Activated naive CD4-positive, alpha-beta T cell treated with anti-CD3 and anti-CD28 coated beads, Interleukin-2, amount 10 ng/mL, durations not matched to agents 7 days and 5 days (primary cell): ENCODE measurements around the gene RIPOR2.
"Not testable (repeated sequence)": the region's sequence is repeated elsewhere in the genome, so short reads cannot be mapped to it uniquely, and the experiment has no call there.

Experiments used
- CTCF ChIA-PET: fragments of 350-600 bp; sonication (Branson Sonifier 250); formaldehyde crosslinking; loops from one replicate; lab custom pipeline; 2021; ENCODE audit warnings: antibody characterized with exemption; lab: Charles Lee
- DNase-seq: peaks from one replicate; pipeline ENCODE4 v3.0.0-alpha.2; 2020
- H3K27ac Mint-ChIP-seq: one replicate; pipeline ENCODE4 v1.8.0; 2021; ENCODE audit warnings: mild to moderate bottlenecking, moderate library complexity, mixed read lengths
- H3K27me3 Mint-ChIP-seq: one replicate; pipeline ENCODE4 v1.8.0; 2021; ENCODE audit warnings: mild to moderate bottlenecking, mixed read lengths
- H3K36me3 Mint-ChIP-seq: one replicate; pipeline ENCODE4 v1.8.0; 2021; ENCODE audit warnings: mixed read lengths
- H3K4me1 Mint-ChIP-seq: one replicate; pipeline ENCODE4 v1.8.0; 2021; ENCODE audit warnings: mixed read lengths
- H3K4me3 Mint-ChIP-seq: one replicate; pipeline ENCODE4 v1.8.0; 2021; ENCODE audit warnings: mild to moderate bottlenecking, moderate library complexity, mixed read lengths
- H3K9me3 Mint-ChIP-seq: one replicate; pipeline ENCODE4 v1.8.0; 2021; ENCODE audit warnings: mixed read lengths

RIPOR2 gene

DNA sequence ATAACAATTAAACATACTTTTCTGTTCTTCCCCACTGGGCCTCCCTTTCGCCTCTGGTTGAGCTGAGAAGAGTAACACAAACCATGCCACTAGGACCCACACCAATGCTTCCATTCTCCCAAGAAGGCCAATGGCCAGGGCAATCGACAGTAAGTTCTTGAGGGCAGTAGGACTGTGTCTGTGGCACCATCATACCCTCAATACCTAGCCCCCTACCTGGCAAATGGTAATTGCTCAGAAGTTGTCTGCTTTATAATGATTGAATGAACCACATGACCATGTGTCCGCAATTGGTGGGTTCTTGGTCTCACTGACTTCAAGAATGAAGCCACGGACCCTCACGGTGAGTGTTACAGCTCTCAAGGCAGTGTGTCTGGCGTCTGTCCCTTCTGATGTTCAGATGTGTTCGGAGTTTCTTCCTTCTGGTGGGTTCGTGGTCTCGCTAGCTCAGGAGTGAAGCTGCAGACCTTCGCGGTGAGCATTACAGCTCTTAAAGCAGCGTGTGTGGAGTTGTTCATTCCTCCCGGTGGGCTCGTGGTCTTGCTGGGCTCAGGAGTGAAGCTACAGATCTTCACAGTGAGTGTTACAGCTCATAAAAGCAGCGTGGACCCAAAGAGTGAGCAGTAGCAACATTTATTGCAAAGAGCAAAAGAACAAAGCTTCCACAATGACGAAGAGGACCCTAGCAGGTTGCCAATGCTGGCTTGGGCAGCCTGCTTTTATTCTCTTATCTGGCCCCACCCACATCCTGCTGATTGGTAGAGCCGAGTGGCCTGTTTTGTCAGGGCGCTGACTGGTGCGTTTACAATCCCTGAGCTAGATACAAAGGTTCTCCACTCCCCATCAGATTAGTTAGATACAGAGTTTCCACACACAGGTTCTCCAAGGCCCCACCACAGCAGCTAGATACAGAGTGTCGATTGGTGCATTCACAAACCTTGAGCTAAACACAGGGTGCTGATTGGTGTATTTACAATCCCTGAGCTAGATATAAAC, 170.6 kb downstream of the RIPOR2 start:
- H3K9me3 Mint-ChIP-seq, H3K4me1 Mint-ChIP-seq, H3K36me3 Mint-ChIP-seq, H3K4me3 Mint-ChIP-seq, H3K27ac Mint-ChIP-seq, DNase-seq, H3K27me3 Mint-ChIP-seq: not testable (repeated sequence)
- CTCF ChIA-PET = interaction anchor here (0.6 to 5.6 kb wide), 6 partner anchors 69 to 270 kb away, joined by 3 to 52 read pairs (median 4); partner anchors contain the start of gene ALDH5A1

DNA sequence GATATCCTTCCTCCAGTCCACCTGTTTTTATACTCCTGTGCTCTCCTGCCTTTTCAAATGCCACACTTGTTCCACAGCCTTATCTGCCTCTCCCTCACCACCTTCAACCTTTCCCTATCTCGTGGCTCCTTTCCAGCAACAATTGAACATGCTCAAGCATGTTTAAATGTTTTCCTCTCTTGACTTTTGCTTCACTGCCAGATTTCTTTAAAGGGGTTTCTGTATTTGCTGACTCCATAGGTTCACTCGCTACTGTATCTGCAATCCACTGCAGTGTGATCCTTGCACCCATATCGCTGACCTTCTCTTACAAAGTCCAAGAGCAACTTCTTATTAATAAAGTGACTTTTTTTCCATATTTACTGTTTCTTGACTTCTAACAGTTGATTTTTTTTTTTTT, 172.2 kb downstream of the RIPOR2 start:
- Mint-ChIP-seq H3K4me3 (no peak overlapping the region), H3K9me3 (peaks cover 2% of the 10 kb centered on the region), H3K4me1 (peaks cover 8% of the 10 kb centered on the region), H3K27me3 (no peaks in the 10 kb centered on the region), H3K27ac (no peak overlapping the region), H3K36me3 (no peaks in the 10 kb centered on the region)
- no peak for DNase-seq
- CTCF ChIA-PET = interaction anchor here (1.2 kb wide), 1 partner anchor 183 kb away, joined by 3 read pairs; no protein-coding TSS in a partner anchor

DNA sequence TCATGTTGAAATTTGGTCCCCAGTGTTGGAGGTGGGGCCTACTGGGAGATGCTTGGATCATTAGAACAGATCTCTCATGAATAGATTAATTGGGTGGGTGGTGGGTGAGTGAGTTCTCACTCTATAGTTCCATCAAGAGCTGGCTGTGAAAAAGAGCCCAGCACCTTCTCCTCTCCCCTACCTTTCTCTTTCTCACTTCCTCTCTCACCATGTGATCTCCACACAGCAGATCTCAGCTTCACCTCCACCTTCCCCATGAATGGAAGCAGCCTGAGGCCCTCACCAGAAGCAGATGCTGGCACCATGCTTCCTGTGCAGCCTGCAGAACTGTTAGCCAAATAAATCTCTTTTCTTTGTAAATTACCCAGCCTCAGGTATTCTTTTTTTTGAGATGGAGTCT, 173.9 kb downstream of the RIPOR2 start:
- Mint-ChIP-seq H3K27me3 (no peaks in the 10 kb centered on the region), H3K27ac (no peak overlapping the region), H3K36me3 (no peaks in the 10 kb centered on the region), H3K4me1 (peaks cover 8% of the 10 kb centered on the region), H3K9me3 (peaks cover 2% of the 10 kb centered on the region), H3K4me3 (no peak overlapping the region)
- no peak for DNase-seq
- CTCF ChIA-PET = interaction anchor here (0.9 to 1.2 kb wide), 2 partner anchors 180 to 309 kb away, joined by 3 to 4 read pairs; no protein-coding TSS in a partner anchor

DNA sequence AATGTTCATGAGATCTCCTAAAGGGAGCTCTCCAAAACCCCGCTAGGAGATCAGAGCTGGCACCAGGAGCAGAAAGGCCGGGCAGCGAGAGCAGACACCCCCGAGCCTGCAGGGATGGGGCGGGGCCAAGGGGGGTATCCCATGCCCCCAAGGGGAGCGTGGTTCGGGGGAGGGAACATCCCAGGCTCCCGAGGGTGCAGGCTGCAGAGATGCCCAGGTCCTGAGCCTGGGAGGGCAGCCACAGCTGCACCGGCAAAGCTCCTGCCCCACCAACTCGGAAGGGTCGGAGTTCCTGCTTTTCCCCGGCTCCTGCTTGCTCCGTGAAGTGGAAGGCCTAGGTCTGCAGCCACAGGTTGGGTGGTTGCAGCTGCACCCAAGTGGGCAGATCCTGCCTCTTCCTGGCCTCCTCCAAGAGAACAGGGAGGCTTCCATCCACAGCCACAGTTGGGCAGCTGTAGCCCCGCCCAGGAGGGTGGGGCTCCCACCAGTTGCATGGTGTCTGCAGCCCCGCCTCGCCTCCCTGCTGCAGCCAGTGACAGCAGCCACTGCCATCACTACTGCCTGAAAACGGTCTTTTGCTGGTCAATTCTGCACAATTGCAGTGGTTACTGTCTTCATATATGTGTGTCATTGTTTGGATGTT, 174.4 kb downstream of the RIPOR2 start:
- peaks cover 2% of the 10 kb centered on the region for H3K9me3 Mint-ChIP-seq
- H3K4me1 Mint-ChIP-seq = peaks cover 6% of the 10 kb centered on the region
- CTCF ChIA-PET = interaction anchor here (0.9 to 1.2 kb wide), 2 partner anchors 179 to 309 kb away, joined by 3 to 4 read pairs; no protein-coding TSS in a partner anchor
- no peak for DNase-seq
- H3K27ac Mint-ChIP-seq = no peak overlapping the region
- H3K4me3 Mint-ChIP-seq = no peak overlapping the region
- H3K27me3 Mint-ChIP-seq = no peaks in the 10 kb centered on the region
- no peaks in the 10 kb centered on the region for H3K36me3 Mint-ChIP-seq

DNA sequence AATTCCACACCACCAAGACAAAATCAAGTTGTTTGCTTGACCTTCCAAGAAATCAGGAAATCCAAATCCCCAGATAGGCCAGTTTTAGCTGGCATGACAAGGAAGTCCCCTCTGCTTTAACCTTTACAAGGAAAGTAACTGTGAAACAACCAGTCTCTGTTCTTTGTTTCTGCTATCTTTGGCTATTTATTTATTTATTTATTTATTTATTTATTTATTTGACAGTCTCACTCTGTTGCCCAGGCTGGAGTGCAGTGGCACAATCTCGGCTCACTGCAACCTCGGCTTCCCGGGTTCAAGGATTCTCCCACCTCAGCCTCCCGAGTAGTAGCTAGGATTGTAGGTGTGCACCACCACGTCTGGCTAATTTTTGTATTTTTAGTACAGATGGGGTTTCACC, 175.6 kb downstream of the RIPOR2 start:
- DNase-seq = no peak
- CTCF ChIA-PET = interaction anchor here (0.9 kb wide), 1 partner anchor 258 kb away, joined by 3 read pairs; no protein-coding TSS in a partner anchor
- Mint-ChIP-seq H3K27me3 (peaks cover 3% of the 10 kb centered on the region), H3K36me3 (no peaks in the 10 kb centered on the region), H3K4me1 (peaks cover 6% of the 10 kb centered on the region), H3K27ac (no peak overlapping the region), H3K9me3 (peaks cover 2% of the 10 kb centered on the region), H3K4me3 (no peak overlapping the region)

DNA sequence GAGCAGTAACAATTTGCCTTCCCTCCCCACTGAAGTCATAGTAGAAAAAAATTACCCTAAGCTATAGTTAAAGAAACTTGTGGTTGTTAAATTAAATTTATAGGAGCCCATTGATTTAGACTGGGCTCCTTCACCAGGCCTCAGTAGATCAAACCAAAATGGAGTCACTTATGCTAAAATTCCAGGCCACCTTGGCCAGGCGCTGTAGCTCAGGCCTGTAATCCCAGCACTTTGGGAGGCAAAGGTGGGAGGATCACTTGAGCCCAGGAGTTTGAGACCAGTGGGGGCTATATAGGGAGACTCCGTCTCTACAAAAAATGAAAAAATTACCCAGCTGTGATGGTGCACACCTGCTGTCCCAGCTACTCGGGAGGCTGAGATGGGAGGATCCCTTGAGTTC, 176.0 kb downstream of the RIPOR2 start:
- no peak overlapping the region for H3K4me3 Mint-ChIP-seq
- H3K9me3 Mint-ChIP-seq = peaks cover 2% of the 10 kb centered on the region
- H3K4me1 Mint-ChIP-seq = peaks cover 6% of the 10 kb centered on the region
- DNase-seq = no peak
- H3K36me3 Mint-ChIP-seq = no peaks in the 10 kb centered on the region
- CTCF ChIA-PET = interaction anchor here (0.9 kb wide), 1 partner anchor 258 kb away, joined by 3 read pairs; no protein-coding TSS in a partner anchor
- peaks cover 3% of the 10 kb centered on the region for H3K27me3 Mint-ChIP-seq
- H3K27ac Mint-ChIP-seq = no peak overlapping the region

DNA sequence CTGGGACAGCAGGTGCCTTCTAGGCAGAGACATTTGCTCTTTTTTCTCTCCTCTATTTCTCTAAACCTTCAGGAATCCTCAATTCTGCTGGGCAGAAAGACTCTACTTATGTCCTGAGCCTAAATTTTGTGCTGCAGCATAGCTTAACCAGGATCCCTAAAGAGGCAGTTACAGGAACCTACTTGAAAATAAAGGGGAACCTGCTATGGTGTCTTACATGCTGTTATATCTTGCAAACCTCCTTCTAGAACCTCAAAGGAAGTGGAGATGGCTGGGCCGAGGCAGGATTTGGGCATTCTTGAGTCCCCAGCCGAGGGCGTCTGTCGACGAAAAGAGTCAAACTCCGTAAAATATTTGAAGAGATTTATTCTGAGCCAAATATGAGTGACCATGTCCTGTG, 178.1 kb downstream of the RIPOR2 start:
- DNase-seq = no peak
- CTCF ChIA-PET = interaction anchor here (1.5 kb wide), 1 partner anchor 176 kb away, joined by 7 read pairs; no protein-coding TSS in a partner anchor
- Mint-ChIP-seq H3K4me3 (no peak overlapping the region), H3K4me1 (peaks cover 6% of the 10 kb centered on the region), H3K27ac (no peak overlapping the region), H3K36me3 (no peaks in the 10 kb centered on the region), H3K27me3 (peaks cover 8% of the 10 kb centered on the region), H3K9me3 (peaks cover 2% of the 10 kb centered on the region)

DNA sequence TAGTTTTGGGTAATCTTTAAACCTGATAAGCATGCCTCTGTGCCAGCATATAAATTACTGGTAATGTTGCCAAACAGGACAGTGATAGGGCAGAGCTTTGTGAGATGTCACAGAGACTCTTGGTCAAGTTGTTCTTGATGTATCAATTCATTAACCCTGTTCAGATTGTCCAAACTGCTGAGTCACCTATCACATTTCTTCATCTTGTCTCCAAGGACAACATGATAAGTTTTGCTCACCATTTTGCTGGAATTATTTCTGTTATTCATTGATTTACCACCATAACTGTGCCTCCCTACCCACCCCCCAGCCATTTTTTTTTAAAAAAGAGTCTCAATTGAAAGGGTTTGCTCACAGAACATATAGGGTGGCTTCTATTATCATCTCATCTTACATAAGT, 180.5 kb downstream of the RIPOR2 start:
- Mint-ChIP-seq H3K4me3 (no peak overlapping the region), H3K4me1 (no peaks in the 10 kb centered on the region), H3K36me3 (no peaks in the 10 kb centered on the region), H3K9me3 (no peaks in the 10 kb centered on the region), H3K27me3 (peaks cover 20% of the 10 kb centered on the region), H3K27ac (no peak overlapping the region)
- CTCF ChIA-PET = interaction anchor here (1.3 kb wide), 1 partner anchor 174 kb away, joined by 5 read pairs; no protein-coding TSS in a partner anchor
- DNase-seq = no peak

DNA sequence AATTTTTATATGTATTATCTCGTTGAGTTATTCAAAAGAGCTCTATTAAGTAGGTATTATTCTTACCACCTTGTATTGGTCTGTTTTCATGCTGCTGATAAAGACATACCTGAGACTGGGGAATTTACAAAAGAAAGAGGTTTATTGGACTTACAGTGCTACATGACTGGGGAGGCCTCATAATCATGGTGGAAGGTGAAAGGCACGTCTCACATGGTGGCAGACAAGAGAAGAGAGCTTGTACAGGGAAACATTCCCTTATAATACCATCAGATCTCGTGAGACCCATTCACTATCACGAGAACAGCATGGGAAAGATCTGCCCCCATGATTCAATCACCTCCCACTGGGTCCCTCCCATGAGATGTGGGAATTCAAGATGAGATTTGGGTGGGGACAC, 181.4 kb downstream of the RIPOR2 start:
- H3K27me3 Mint-ChIP-seq = peaks cover 20% of the 10 kb centered on the region
- not testable (repeated sequence) for H3K4me1 Mint-ChIP-seq, DNase-seq, H3K4me3 Mint-ChIP-seq, H3K9me3 Mint-ChIP-seq, H3K36me3 Mint-ChIP-seq, H3K27ac Mint-ChIP-seq
- CTCF ChIA-PET = interaction anchor here (1.3 kb wide), 1 partner anchor 173 kb away, joined by 5 read pairs; no protein-coding TSS in a partner anchor
